Measurements from ENCODE around the gene SPTBN1. TPM values are rescaled to one million over a fixed set of nuclear protein-coding genes. Genes with fewer than 3 reads are reported as not detected.

The SPTBN1 gene
- total RNA-seq, 1 experiment from 2014 or later = 262 TPM

DNA sequence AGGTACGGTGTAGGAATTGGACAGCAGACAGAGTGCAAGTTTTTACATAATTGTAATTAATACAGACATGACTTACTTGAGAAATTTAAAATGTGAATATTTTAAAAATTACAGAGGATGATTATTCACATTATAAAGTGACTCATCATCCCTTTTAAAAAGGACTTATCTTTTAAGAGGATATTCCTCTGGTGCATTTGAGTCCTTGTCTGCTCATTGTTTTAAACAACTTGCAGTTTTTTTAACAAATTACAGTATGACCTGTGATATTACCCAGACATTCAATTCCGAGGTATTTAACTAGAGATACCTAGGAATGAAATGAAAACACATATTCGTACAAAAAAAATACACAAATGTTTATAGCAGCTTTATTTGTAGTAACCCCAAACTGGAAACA is 38.0 kb downstream of the SPTBN1 start:
- CTCF ChIA-PET = no interaction called here
- intact Hi-C loops (cut with micrococcal nuclease; ENCODE audit: unreplicated experiment) = no loop called here
- no peaks in the 10 kb centered on the region for H3K79me2 ChIP-seq (ENCODE audit: low read depth)

DNA sequence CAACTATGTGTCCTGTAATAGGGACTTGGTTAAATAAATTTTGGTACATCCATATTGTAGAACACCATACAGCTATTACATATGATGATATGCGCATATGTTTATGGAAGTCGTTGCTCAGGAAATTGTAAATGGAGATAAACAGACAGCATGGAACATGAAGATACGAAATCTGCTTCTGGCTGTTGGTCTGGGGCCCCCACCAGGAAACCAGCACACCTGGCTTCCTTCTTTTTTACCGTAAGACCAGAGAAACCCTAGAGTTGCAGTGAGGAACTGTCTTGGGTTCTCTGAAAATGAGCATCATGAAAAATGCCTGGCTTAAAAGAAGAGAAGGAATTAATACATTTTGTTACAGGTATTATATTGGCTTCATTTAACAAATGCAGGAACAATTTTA is 40.8 kb downstream of the SPTBN1 start:
- no peak overlapping the region for H2AFZ ChIP-seq
- no peak overlapping the region for H3K4me2 ChIP-seq
- H3K27me3 ChIP-seq (ENCODE audit: insufficient read depth, low read depth) = no peaks in the 10 kb centered on the region
- CTCF ChIA-PET = interaction anchor here (0.7 kb wide), 1 partner anchor 1995 kb away, joined by 5 read pairs; no protein-coding TSS in a partner anchor
- no peaks in the 10 kb centered on the region for H3K36me3 ChIP-seq (ENCODE audit: low read depth)
- peaks cover 7% of the 10 kb centered on the region for H3K4me1 ChIP-seq (replicated peaks; ENCODE audit: insufficient read depth)
- no peaks in the 10 kb centered on the region for H3F3A ChIP-seq (ENCODE audit: insufficient read depth, low read depth)
- H4K20me1 ChIP-seq (ENCODE audit: insufficient read depth) = no peaks in the 10 kb centered on the region
- H3K27ac ChIP-seq = no peak overlapping the region
- no peak for TF ChIP-seq EZH2 (IDR thresholded peaks at IDR 0.05; ENCODE audit: low read depth)
- TF ChIP-seq, protein P1, sequence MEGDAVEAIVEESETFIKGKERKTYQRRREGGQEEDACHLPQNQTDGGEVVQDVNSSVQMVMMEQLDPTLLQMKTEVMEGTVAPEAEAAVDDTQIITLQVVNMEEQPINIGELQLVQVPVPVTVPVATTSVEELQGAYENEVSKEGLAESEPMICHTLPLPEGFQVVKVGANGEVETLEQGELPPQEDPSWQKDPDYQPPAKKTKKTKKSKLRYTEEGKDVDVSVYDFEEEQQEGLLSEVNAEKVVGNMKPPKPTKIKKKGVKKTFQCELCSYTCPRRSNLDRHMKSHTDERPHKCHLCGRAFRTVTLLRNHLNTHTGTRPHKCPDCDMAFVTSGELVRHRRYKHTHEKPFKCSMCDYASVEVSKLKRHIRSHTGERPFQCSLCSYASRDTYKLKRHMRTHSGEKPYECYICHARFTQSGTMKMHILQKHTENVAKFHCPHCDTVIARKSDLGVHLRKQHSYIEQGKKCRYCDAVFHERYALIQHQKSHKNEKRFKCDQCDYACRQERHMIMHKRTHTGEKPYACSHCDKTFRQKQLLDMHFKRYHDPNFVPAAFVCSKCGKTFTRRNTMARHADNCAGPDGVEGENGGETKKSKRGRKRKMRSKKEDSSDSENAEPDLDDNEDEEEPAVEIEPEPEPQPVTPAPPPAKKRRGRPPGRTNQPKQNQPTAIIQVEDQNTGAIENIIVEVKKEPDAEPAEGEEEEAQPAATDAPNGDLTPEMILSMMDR (conservative IDR thresholded peaks at IDR 0.05) = no peak
- intact Hi-C loops (cut with micrococcal nuclease; ENCODE audit: unreplicated experiment) = no loop called here
- no peak for DNase-seq
- POLR2A ChIA-PET (ENCODE audit: unreplicated experiment) = no interaction called here
- BruUV-seq (replicated peaks) = no TSS peak
- no peaks in the 10 kb centered on the region for H3K79me2 ChIP-seq (ENCODE audit: low read depth)
- no peak overlapping the region for H3K4me3 ChIP-seq
- H3K9me2 ChIP-seq (ENCODE audit: insufficient read depth) = 0 out of 2 replicates have a peak, but pooled peaks cover 6% of the 10 kb centered on the region
- H3K9me3 ChIP-seq (ENCODE audit: insufficient read depth, low read depth) = no peaks in the 10 kb centered on the region

More for the DNA sequence above, 38.0 kb downstream of the SPTBN1 start:
- Histone ChIP-seq H2AFZ (no peak overlapping the region), H3K9me3 (ENCODE audit: insufficient read depth, low read depth) (no peaks in the 10 kb centered on the region), H3K4me1 (replicated peaks; ENCODE audit: insufficient read depth) (peaks cover 7% of the 10 kb centered on the region), H3K36me3 (ENCODE audit: low read depth) (no peaks in the 10 kb centered on the region), H3K4me3 (no peak overlapping the region), H3F3A (ENCODE audit: insufficient read depth, low read depth) (no peaks in the 10 kb centered on the region), H3K4me2 (no peak overlapping the region), H3K27me3 (ENCODE audit: insufficient read depth, low read depth) (no peaks in the 10 kb centered on the region), H3K27ac (no peak overlapping the region), H3K9me2 (ENCODE audit: insufficient read depth) (0 out of 2 replicates have a peak, but pooled peaks cover 6% of the 10 kb centered on the region), H4K20me1 (ENCODE audit: insufficient read depth) (no peaks in the 10 kb centered on the region)
- TF ChIP-seq, protein P1 (conservative IDR thresholded peaks at IDR 0.05) = no peak
- no peak for TF ChIP-seq EZH2 (IDR thresholded peaks at IDR 0.05; ENCODE audit: low read depth)
- BruUV-seq (replicated peaks) = no TSS peak
- DNase-seq = no peak
- POLR2A ChIA-PET (ENCODE audit: unreplicated experiment) = no interaction called here

DNA sequence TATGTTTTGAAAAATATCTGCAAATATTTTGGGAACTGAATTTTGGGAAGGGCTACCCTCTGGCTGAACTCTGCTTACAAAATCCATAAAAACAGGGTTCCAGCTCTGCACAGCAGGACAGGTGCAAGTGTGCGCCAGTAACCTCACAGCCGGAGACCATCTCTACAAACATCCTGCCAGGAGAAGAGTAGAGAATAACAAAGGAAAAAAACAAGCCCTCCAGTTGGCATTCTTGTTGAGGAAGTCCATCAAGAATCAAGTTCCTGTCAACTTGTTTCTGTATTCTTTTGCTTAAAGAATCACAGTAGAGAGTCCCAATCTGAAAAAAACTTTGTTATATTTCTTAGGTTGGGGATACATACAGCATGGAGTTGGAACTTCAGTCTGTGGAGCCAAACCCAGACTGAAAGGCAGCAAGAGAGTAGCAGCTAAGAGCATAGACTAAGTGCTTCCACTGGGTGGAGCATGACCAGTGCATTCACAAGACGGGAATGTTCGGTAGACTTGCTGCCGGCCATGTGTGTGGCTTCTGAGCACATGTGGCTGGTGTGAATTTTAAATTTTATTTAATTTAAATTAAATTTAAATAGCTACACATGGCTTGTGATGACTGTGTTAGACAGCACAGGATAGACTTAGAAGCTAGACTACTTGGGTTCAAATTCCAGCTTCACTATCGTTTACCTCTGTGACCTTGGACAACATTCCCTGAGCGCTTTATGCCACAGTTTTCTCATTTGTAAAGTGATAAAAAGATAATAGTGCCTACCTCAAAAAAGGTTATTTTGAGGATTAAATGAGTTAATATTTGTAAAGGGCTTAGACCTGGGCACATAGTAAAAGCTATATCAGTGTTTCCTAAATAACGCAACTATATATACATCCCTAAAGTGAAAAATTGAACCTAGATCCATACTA is 41.9 kb downstream of the SPTBN1 start:
- ChIA-PET POLR2A (ENCODE audit: unreplicated experiment) (interaction anchor here (0.7 kb wide), 1 partner anchor 12 kb away, joined by 5 read pairs; no protein-coding TSS in a partner anchor), CTCF (no interaction called here)
- Histone ChIP-seq H2AFZ (no peak overlapping the region), H3K27me3 (ENCODE audit: insufficient read depth, low read depth) (no peaks in the 10 kb centered on the region), H3K36me3 (ENCODE audit: low read depth) (no peaks in the 10 kb centered on the region), H3K9me3 (ENCODE audit: insufficient read depth, low read depth) (no peaks in the 10 kb centered on the region), H3K79me2 (ENCODE audit: low read depth) (no peaks in the 10 kb centered on the region), H3K4me3 (no peak overlapping the region), H3K27ac (no peak overlapping the region), H3K4me1 (replicated peaks; ENCODE audit: insufficient read depth) (no peaks in the 10 kb centered on the region), H3K4me2 (no peak overlapping the region), H4K20me1 (ENCODE audit: insufficient read depth) (no peaks in the 10 kb centered on the region), H3K9me2 (ENCODE audit: insufficient read depth) (0 out of 2 replicates have a peak, but pooled peaks cover 6% of the 10 kb centered on the region), H3F3A (ENCODE audit: insufficient read depth, low read depth) (no peaks in the 10 kb centered on the region)
- intact Hi-C loops (cut with micrococcal nuclease; ENCODE audit: unreplicated experiment) = no loop called here
- no peak for DNase-seq
- no TSS peak for BruUV-seq (replicated peaks)
- no peak for TF ChIP-seq EZH2 (IDR thresholded peaks at IDR 0.05; ENCODE audit: low read depth)
- TF ChIP-seq, protein P1 (conservative IDR thresholded peaks at IDR 0.05) = no peak

Data from PC-9 (cell line).